Activated T-helper 1 cell treated with anti-CD3 and anti-CD28 coated beads, Interleukin-12 subunit alpha, Interleukin-12 subunit beta, Interleukin-2, Interleukin-4 antibody, amounts not matched to agents 30 ng/mL and 10 ng/mL and 1 ng/mL, durations not matched to agents 14 hours and 24 hours and 36 hours (primary cell): ENCODE measurements around the gene BCL2. TPM values are rescaled to one million over a fixed set of nuclear protein-coding genes. Genes with fewer than 3 reads are reported as not detected.
A peak's percentile ranks its signal among the peaks of the same experiment; 100 is the strongest.

ENCODE experiments used
- DNase-seq: peaks from one replicate; pipeline ENCODE4 v3.0.0; 2021; ENCODE audit warnings: low spot score
- H3K27ac Mint-ChIP-seq: one replicate; pipeline ENCODE4 v1.8.0; 2021; ENCODE audit warnings: mild to moderate bottlenecking, mixed read lengths
- H3K27me3 Mint-ChIP-seq: one replicate; pipeline ENCODE4 v1.8.0; 2022; ENCODE audit warnings: mild to moderate bottlenecking, moderate library complexity, mixed read lengths; ENCODE audit not compliant: insufficient read depth
- H3K36me3 Mint-ChIP-seq: one replicate; pipeline ENCODE4 v1.8.0; 2021; ENCODE audit warnings: low read depth, mixed read lengths
- H3K4me1 Mint-ChIP-seq: one replicate; pipeline ENCODE4 v1.8.0; 2021; ENCODE audit warnings: low read depth, mixed read lengths
- H3K4me3 Mint-ChIP-seq: one replicate; pipeline ENCODE4 v1.8.0; 2021; ENCODE audit warnings: mild to moderate bottlenecking, moderate library complexity, mixed read lengths
- H3K9me3 Mint-ChIP-seq: one replicate; pipeline ENCODE4 v1.8.0; 2021; ENCODE audit warnings: mixed read lengths
- intact Hi-C: fragments of 100-400 bp; cut with micrococcal nuclease; formaldehyde crosslinking; loops from one replicate; pipeline ENCODE4 v1.15.1; 2024
- total RNA-seq: library from RNA; stranded (reverse); gene quantifications from 2 replicates; pipeline ENCODE4 v1.2.3, GENCODE V29; 2022

The BCL2 gene
- total RNA-seq, 1 donor from 2014 or later = 97.1 TPM

- Mint-ChIP-seq H3K36me3 (peaks cover 53% of the 10 kb centered on the region), H3K27ac (no peak overlapping the region), H3K4me1 (peaks cover under 1% of the 10 kb centered on the region), H3K27me3 (no peaks in the 10 kb centered on the region), H3K9me3 (no peaks in the 10 kb centered on the region), H3K4me3 (no peak overlapping the region)
- no peak for DNase-seq
- intact Hi-C loops = no loop called here
These were observed 26.5 kb upstream of the BCL2 start for GRCh38 chr18:63346031-63346430.

- intact Hi-C loops = no loop called here
- DNase-seq = no peak
- Mint-ChIP-seq H3K9me3 (no peaks in the 10 kb centered on the region), H3K4me1 (peaks cover 9% of the 10 kb centered on the region), H3K27me3 (no peaks in the 10 kb centered on the region), H3K36me3 (peaks cover 52% of the 10 kb centered on the region), H3K4me3 (no peak overlapping the region), H3K27ac (no peak overlapping the region)
These were observed 25.3 kb upstream of the BCL2 start for GRCh38 chr18:63344918-63345317.

- Mint-ChIP-seq H3K4me1 (peaks cover 12% of the 10 kb centered on the region), H3K9me3 (no peaks in the 10 kb centered on the region), H3K27me3 (no peaks in the 10 kb centered on the region), H3K27ac (no peak overlapping the region), H3K4me3 (no peak overlapping the region), H3K36me3 (peaks cover 49% of the 10 kb centered on the region)
- intact Hi-C loops = no loop called here
- DNase-seq = no peak
These were observed 24.7 kb upstream of the BCL2 start for GRCh38 chr18:63344263-63344662.

- Mint-ChIP-seq H3K36me3 (peaks cover 47% of the 10 kb centered on the region), H3K27ac (no peak overlapping the region), H3K9me3 (no peaks in the 10 kb centered on the region), H3K4me1 (peaks cover 12% of the 10 kb centered on the region), H3K27me3 (no peaks in the 10 kb centered on the region), H3K4me3 (no peak overlapping the region)
- intact Hi-C loops = loop anchor here (1.0 kb wide), 1 partner anchor 97 kb away; no protein-coding TSS in a partner anchor
- DNase-seq = no peak
These were observed 22.6 kb upstream of the BCL2 start for GRCh38 chr18:63342206-63342605.

- H3K9me3 Mint-ChIP-seq = no peaks in the 10 kb centered on the region
- no peak overlapping the region for H3K27ac Mint-ChIP-seq
- no peak overlapping the region for H3K4me3 Mint-ChIP-seq
- no peaks in the 10 kb centered on the region for H3K27me3 Mint-ChIP-seq
- peaks cover 48% of the 10 kb centered on the region for H3K36me3 Mint-ChIP-seq
- H3K4me1 Mint-ChIP-seq = peaks cover 19% of the 10 kb centered on the region
- peak; percentile 19 for DNase-seq
- intact Hi-C loops = loop anchor here (1.0 kb wide), 1 partner anchor 324 kb away; no protein-coding TSS in a partner anchor
These were observed 20.4 kb upstream of the BCL2 start for GRCh38 chr18:63339920-63340484.

- Mint-ChIP-seq H3K9me3 (no peaks in the 10 kb centered on the region), H3K36me3 (peaks cover 55% of the 10 kb centered on the region), H3K27ac (no peak overlapping the region), H3K27me3 (no peaks in the 10 kb centered on the region), H3K4me3 (no peak overlapping the region), H3K4me1 (peaks cover 19% of the 10 kb centered on the region)
- DNase-seq = no peak
- intact Hi-C loops = no loop called here
These were observed 17.0 kb upstream of the BCL2 start for GRCh38 chr18:63336366-63337099.

GRCh38 chr18:63331105-63331504, 11.5 kb upstream of the BCL2 start:
- intact Hi-C loops = no loop called here
- no peak for DNase-seq
- Mint-ChIP-seq H3K4me3 (no peak overlapping the region), H3K27me3 (no peaks in the 10 kb centered on the region), H3K9me3 (no peaks in the 10 kb centered on the region), H3K4me1 (no peaks in the 10 kb centered on the region), H3K27ac (no peak overlapping the region), H3K36me3 (peaks cover 35% of the 10 kb centered on the region)

- Mint-ChIP-seq H3K9me3 (no peaks in the 10 kb centered on the region), H3K36me3 (peaks cover 24% of the 10 kb centered on the region), H3K4me1 (no peaks in the 10 kb centered on the region), H3K4me3 (no peak overlapping the region), H3K27me3 (no peaks in the 10 kb centered on the region), H3K27ac (no peak overlapping the region)
- no peak for DNase-seq
- intact Hi-C loops = no loop called here
These were observed 10.0 kb upstream of the BCL2 start for GRCh38 chr18:63329431-63330145.

- no peak overlapping the region for H3K27ac Mint-ChIP-seq
These were observed 6.4 kb upstream of the BCL2 start for GRCh38 chr18:63326011-63326410.

GRCh38 chr18:63325086-63325686, 5.6 kb upstream of the BCL2 start:
- Mint-ChIP-seq H3K9me3 (no peaks in the 10 kb centered on the region), H3K36me3 (no peaks in the 10 kb centered on the region), H3K27me3 (no peaks in the 10 kb centered on the region), H3K4me1 (peaks cover 26% of the 10 kb centered on the region), H3K4me3 (no peak overlapping the region), H3K27ac (no peak overlapping the region)
- DNase-seq = no peak
- intact Hi-C loops = no loop called here

More at GRCh38 chr18:63326011-63326410, 6.4 kb upstream of the BCL2 start:
- intact Hi-C loops = no loop called here
- H3K36me3 Mint-ChIP-seq = peaks cover 2% of the 10 kb centered on the region
- no peaks in the 10 kb centered on the region for H3K9me3 Mint-ChIP-seq
- no peaks in the 10 kb centered on the region for H3K27me3 Mint-ChIP-seq
- no peak overlapping the region for H3K4me3 Mint-ChIP-seq
- no peak for DNase-seq
- H3K4me1 Mint-ChIP-seq = peaks cover 22% of the 10 kb centered on the region

- Mint-ChIP-seq H3K36me3 (peaks cover 5% of the 10 kb centered on the region), H3K27ac (peak overlapping the region; percentile 9), H3K4me3 (no peak overlapping the region), H3K4me1 (peaks cover 26% of the 10 kb centered on the region), H3K9me3 (no peaks in the 10 kb centered on the region), H3K27me3 (no peaks in the 10 kb centered on the region)
- intact Hi-C loops = loop anchor here (1.0 to 5.0 kb wide), 6 partner anchors 116 to 606 kb away; partner anchors contain the start of gene PHLPP1
- peak; percentile 44 for DNase-seq
These were observed 3.5 kb upstream of the BCL2 start for GRCh38 chr18:63322908-63323634.

GRCh38 chr18:63322206-63322605, 2.6 kb upstream of the BCL2 start:
- Mint-ChIP-seq H3K4me3 (peak overlapping the region; percentile 40), H3K9me3 (no peaks in the 10 kb centered on the region), H3K27ac (no peak overlapping the region), H3K27me3 (no peaks in the 10 kb centered on the region), H3K36me3 (peaks cover 14% of the 10 kb centered on the region), H3K4me1 (peaks cover 26% of the 10 kb centered on the region)
- intact Hi-C loops = loop anchor here (5.0 kb wide), 1 partner anchor 605 kb away; the partner anchor contains the start of gene PHLPP1
- no peak for DNase-seq
